Measurements from ENCODE around the gene MESD.

The MESD gene

DNA sequence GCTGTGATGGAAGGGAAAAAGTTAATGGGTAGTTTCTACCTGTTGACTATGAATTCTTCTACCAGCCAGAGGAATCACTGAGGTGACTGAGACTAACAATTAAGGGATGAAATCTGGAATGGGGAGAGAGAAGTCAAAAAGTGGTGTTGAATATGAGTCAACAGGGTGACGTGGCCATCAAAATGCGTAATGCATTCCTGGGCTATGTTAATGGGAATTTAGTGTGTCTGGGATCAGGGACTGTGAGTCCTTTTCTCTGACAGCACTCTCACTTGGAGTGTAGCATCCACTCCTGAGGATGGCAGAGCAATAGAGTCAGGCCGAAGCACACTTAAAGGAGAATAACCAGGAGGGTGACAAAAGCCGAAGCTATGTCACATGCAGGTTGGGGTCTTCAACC lies 60.4 kb downstream of the MESD start:
- H3K4me3 Mint-ChIP-seq = no peak overlapping the region

DNA sequence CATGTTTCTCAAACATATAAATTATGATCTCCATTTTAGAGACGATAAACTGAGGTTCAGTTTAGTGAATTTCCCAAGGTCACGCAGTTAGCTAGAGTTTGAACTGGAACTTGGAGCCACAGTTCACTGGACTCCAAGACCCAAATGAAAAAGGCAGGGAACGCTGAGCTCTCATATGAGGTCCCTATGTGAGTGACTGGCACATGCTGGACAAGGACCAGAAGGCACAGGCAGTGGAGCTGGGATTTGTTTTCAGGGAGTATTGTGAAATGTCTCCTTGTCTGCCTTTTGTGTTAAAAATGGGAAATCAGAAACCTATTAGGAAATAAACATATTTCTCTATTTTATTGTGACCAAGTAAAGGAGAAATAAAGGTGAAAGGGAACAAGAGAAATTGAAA lies 63.5 kb downstream of the MESD start:
- Mint-ChIP-seq H3K27ac (no peak overlapping the region), H3K27me3 (no peaks in the 10 kb centered on the region), H3K4me3 (no peak overlapping the region), H3K36me3 (peaks cover 5% of the 10 kb centered on the region), H3K9me3 (no peaks in the 10 kb centered on the region), H3K4me1 (peaks cover 3% of the 10 kb centered on the region)

More for the DNA sequence above, 60.4 kb downstream of the MESD start:
- H3K9me3 Mint-ChIP-seq = no peaks in the 10 kb centered on the region
- no peaks in the 10 kb centered on the region for H3K27me3 Mint-ChIP-seq
- H3K36me3 Mint-ChIP-seq = peaks cover 5% of the 10 kb centered on the region
- H3K4me1 Mint-ChIP-seq = no peaks in the 10 kb centered on the region
- H3K27ac Mint-ChIP-seq = no peak overlapping the region

DNA sequence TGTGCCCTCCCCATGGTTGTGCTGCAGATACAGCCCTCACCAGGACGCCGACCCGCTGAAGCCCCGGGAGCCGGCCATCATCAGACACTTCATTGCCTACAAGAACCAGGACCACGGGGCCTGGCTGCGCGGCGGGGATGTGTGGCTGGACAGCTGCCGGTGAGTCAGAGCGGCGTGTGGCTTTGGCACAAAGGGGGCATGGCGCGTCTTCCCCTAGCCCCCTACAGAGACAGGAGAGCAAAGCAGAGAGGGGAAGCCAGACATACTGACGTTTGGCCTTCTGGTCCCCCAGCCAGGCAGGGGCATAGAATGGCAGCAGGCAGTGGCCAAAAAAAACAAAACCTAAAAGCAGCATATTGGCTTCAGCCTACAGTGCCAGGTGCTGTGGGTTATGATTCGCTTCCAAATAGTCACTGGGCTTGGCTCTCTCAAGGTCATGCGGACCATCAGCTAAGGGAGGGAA lies 64.0 kb downstream of the MESD start:
- Mint-ChIP-seq H3K4me3 (no peak overlapping the region), H3K27me3 (no peaks in the 10 kb centered on the region), H3K36me3 (peaks cover 3% of the 10 kb centered on the region), H3K27ac (no peak overlapping the region), H3K9me3 (no peaks in the 10 kb centered on the region), H3K4me1 (peaks cover 8% of the 10 kb centered on the region)

DNA sequence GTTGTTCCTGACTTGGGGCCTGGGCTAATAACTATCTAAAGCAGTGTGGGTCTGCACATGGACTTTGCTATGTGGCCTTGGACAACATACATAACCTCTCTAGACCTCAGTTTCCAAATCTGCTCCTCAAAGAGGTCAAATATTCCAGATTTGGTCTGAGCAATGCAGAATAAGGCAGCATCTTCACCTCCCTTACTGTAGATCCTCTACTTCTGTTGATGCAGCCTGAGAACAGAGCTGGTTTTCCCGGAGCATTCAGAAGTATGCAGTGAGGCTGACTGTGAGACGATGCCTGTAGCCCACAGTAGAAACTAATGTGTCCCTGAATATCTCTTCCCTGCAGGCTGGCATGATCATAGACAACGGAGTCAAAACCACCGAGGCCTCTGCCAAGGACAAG lies 65.3 kb downstream of the MESD start:
- H3K27ac Mint-ChIP-seq = no peak overlapping the region
- no peaks in the 10 kb centered on the region for H3K9me3 Mint-ChIP-seq

DNA sequence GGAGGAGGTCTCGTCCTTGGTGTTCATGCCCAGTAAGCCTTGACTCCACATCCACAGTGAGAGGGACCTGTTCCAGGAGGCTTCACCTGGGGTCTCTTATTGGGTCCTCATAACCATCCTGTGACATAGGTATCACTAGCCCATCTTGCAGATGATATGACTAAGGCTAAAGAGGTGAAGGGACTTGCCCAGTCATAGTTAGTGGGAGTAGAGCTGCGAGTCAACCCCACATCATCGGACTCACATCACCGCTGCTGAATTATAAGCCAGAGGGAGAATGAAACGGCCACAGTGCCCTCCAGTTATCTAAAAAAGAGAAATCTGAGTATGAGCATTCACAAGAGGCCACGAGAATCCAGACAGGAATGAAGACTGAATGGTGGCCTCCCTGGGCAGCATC lies 66.0 kb downstream of the MESD start:
- Mint-ChIP-seq H3K4me3 (no peak overlapping the region), H3K27ac (no peak overlapping the region), H3K36me3 (peaks cover 3% of the 10 kb centered on the region), H3K27me3 (no peaks in the 10 kb centered on the region), H3K9me3 (no peaks in the 10 kb centered on the region), H3K4me1 (peaks cover 11% of the 10 kb centered on the region)

More for the DNA sequence above, 65.3 kb downstream of the MESD start:
- H3K4me1 Mint-ChIP-seq = peaks cover 11% of the 10 kb centered on the region
- no peak overlapping the region for H3K4me3 Mint-ChIP-seq
- peaks cover 3% of the 10 kb centered on the region for H3K36me3 Mint-ChIP-seq
- no peaks in the 10 kb centered on the region for H3K27me3 Mint-ChIP-seq

DNA sequence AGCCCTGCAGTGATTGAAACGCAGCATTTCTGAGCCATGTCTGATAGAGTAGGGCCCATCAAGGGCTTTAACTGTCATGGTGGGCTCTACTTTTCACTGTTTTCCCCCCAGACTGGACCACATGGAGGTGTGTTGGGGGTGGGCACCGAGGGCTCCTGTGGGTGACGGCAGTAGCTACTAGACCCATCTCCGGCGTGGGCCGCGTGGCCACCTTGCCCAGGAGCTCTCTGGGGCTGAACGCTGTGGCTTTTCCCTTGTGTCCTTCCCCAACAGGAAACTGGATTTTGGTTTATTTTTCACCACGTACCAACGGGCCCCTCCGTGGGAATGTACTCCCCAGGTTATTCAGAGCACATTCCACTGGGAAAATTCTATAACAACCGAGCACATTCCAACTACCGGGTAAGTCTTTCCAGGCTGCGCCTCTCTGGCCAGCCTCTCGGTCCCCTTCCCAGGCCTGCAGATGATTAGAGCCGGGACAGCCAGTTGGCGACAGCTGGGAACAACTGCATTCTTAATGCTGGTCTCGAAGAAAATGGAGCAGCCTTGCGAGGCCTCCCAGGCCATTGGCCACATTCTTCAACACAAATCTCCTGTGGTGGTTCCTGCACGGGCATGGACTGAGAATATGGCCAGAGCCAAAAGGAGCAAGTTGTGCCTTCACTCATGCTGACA lies 67.7 kb downstream of the MESD start:
- Mint-ChIP-seq H3K4me1 (peaks cover 11% of the 10 kb centered on the region), H3K27ac (no peak overlapping the region), H3K36me3 (peaks cover 3% of the 10 kb centered on the region), H3K27me3 (no peaks in the 10 kb centered on the region), H3K4me3 (no peak overlapping the region), H3K9me3 (no peaks in the 10 kb centered on the region)

DNA sequence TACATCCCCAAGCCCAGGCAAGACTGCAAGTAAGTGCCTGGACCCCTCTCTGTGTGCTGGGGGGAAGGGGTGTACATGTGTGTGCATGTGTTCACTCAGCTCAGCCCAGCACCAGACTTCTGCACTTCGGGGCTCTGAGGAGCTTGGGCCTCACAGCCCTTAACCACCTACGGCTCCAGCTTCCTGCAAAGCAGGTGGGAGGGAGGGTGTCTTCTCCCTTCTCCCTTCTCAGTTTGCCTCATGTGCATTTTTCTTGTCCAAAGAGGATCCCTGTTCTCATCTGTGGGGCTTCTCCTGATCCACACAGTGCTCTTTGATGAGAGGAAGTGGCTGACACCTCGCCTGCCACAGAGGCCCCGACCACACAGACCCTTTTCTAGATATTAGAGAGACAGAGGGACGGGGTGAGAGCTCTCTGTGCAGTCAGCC lies 69.3 kb downstream of the MESD start:
- no peaks in the 10 kb centered on the region for H3K27me3 Mint-ChIP-seq
- H3K36me3 Mint-ChIP-seq = peaks cover 2% of the 10 kb centered on the region
- H3K4me3 Mint-ChIP-seq = no peak overlapping the region
- no peak overlapping the region for H3K27ac Mint-ChIP-seq
- no peaks in the 10 kb centered on the region for H3K9me3 Mint-ChIP-seq
- H3K4me1 Mint-ChIP-seq = peaks cover 11% of the 10 kb centered on the region

DNA sequence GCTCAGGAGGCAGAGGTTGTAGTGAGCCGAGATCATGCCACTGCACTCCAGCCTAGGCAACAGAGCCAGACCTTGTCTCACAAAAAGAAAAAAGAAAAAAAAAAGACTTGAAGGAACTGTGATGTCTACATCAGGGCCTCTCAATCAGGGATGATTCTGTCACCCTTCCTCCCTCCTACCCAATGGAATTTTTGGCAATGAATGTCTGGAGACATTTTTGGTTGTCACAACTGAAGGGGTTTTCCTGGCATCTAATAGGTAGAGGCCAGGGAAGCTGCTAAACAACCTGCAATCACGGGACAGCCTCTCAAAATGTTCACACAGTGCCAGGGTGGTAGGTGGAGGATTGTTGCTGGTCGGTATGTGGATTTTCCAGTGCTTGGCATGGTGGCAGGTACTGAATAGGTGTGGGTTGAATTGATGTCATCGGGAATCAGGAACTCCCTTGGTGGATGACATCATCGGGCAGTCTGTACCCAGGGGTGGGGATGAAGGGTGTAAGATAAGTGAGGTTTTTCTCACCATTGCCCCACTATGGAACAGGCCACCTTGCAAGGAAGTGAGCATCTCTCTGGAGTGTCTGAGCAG lies 71.3 kb downstream of the MESD start:
- Mint-ChIP-seq H3K27me3 (no peaks in the 10 kb centered on the region), H3K4me3 (no peak overlapping the region), H3K9me3 (no peaks in the 10 kb centered on the region), H3K27ac (no peak overlapping the region), H3K36me3 (peaks cover 2% of the 10 kb centered on the region), H3K4me1 (peaks cover 11% of the 10 kb centered on the region)

DNA sequence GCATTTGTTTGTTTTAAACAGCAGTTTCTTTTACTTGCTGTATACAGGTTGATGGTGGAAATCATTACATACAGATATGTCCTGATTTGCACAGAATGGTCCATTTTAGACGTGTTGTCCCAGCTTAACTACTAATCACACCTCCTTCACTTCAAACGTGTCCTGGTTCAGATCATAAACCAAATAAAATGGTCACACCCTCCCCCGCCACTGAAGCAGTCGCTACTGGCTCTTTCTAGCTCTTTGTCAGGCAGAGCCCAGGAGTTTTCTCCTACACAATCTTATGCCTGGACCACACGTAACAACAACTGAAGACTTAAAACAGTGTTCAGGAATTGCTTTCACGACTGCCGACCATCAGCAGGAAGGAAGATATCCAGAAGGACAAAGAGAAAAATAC lies 73.6 kb downstream of the MESD start:
- Mint-ChIP-seq H3K9me3 (no peaks in the 10 kb centered on the region), H3K4me1 (peaks cover 7% of the 10 kb centered on the region), H3K27me3 (no peaks in the 10 kb centered on the region), H3K27ac (no peak overlapping the region), H3K4me3 (no peak overlapping the region), H3K36me3 (no peaks in the 10 kb centered on the region)

DNA sequence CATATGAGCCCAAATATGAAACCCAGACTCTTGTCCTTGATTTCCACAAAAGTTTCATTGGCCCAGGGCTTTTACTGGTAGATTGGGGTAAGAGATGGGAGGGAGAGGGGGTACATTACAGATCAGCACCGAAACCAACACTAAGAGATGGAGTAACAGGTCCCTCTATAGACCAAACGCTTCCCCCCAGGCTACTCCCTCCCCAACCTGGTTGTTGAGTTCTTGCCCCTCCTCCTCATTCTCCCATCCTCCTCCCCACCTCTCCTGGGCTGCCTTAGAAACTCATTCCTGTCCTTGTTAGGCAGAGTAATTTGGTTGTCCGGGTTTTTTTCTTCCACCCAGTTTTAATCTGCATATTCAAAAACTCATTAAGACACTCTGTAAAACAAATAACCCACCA lies 74.1 kb downstream of the MESD start:
- Mint-ChIP-seq H3K4me1 (peaks cover 1% of the 10 kb centered on the region), H3K27me3 (no peaks in the 10 kb centered on the region), H3K36me3 (peaks cover 2% of the 10 kb centered on the region)

DNA sequence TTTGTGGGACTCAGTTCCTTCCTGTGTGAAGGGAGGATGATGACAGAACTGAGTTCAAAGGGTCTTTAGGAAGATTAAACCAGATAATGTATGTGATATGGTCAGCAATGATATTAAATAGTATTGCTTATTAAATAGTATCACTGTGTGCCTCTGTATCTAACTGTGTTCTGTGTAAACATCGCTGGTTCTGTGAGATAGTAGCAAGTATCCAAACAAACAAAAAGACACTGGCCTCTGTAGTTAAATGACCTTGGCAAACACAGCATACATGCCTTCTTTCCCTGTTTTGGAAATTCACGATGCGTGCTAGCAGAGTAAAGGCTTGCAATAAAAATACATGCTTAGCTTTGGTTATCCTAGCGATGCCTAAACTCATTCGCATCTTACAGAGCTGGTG lies 76.1 kb downstream of the MESD start:
- H3K27ac Mint-ChIP-seq = no peak overlapping the region
- H3K4me3 Mint-ChIP-seq = no peak overlapping the region
- no peaks in the 10 kb centered on the region for H3K4me1 Mint-ChIP-seq
- no peaks in the 10 kb centered on the region for H3K27me3 Mint-ChIP-seq
- no peaks in the 10 kb centered on the region for H3K9me3 Mint-ChIP-seq
- H3K36me3 Mint-ChIP-seq = peaks cover 9% of the 10 kb centered on the region

More for the DNA sequence above, 74.1 kb downstream of the MESD start:
- Mint-ChIP-seq H3K27ac (no peak overlapping the region), H3K9me3 (no peaks in the 10 kb centered on the region), H3K4me3 (no peak overlapping the region)

DNA sequence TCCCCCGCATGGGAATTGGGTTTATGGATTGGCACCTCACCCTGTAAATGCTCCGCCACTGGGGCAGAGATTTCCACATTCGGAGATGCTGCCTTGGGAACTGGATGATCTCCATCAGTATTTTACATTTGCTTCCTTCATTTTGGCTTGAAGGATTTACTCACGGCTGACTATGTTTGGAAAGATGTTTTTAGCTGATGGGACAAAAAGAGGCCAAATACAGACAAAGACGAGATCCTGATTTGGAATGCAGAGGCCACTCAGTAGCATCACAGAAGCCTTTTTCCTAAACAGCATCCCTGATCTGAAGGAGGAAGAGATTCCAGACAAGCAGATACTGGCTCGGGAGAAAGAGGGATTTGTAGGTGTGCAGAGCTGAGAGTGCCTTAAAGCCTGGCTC lies 76.9 kb downstream of the MESD start:
- no peak overlapping the region for H3K4me3 Mint-ChIP-seq
- no peak overlapping the region for H3K27ac Mint-ChIP-seq
- peaks cover 9% of the 10 kb centered on the region for H3K36me3 Mint-ChIP-seq
- no peaks in the 10 kb centered on the region for H3K27me3 Mint-ChIP-seq
- no peaks in the 10 kb centered on the region for H3K4me1 Mint-ChIP-seq
- H3K9me3 Mint-ChIP-seq = no peaks in the 10 kb centered on the region

DNA sequence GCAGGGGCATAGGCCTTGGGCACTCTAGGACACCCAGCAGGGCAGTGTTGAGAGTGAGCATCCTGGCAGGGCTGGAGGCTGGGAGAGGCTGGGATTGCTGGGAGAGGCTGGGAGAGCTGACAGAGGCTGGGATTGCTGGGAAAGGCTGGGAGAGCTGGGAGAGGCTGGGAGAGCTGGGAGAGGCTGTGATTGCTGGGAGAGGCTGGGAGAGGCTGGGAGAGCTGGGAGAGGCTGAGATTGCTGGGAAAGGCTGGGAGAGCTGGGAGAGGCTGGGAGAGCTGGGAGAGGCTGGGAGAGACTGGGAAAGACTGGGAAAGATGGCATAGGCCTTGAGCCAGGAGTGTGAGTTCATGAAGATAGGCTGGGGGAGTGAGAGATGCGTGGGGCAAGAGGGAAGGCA lies 77.8 kb downstream of the MESD start:
- Mint-ChIP-seq H3K9me3 (no peaks in the 10 kb centered on the region), H3K27me3 (no peaks in the 10 kb centered on the region), H3K27ac (no peak overlapping the region), H3K4me3 (no peak overlapping the region), H3K4me1 (no peaks in the 10 kb centered on the region), H3K36me3 (peaks cover 9% of the 10 kb centered on the region)

DNA sequence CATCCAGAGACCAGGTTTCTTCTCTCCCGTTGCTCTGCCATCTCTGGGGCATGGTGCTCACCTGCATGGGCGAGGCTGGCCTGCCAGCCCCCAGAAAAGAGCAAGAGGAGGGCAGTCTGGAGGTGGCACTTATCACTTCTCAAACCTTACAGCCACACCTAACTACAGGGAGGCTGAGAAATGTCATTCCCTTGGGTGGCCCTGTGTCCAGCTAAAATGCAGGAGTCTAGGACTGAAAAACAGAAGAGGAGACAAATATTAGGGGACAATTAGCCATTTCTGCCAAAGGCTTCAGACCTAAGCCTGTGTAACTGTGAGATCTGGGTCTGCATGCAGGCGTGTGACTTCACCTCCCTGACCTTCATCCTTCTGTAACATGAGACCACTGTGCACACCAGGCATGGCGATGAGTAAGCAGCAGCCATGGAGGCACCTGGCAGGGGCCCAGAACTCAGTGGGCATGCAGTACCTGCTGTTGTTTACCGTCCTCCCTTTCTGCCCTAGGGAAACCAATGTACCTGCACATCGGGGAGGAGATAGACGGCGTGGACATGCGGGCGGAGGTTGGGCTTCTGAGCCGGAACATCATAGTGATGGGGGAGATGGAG lies 83.4 kb downstream of the MESD start:
- Mint-ChIP-seq H3K4me1 (no peaks in the 10 kb centered on the region), H3K4me3 (no peak overlapping the region), H3K36me3 (peaks cover 16% of the 10 kb centered on the region), H3K27me3 (no peaks in the 10 kb centered on the region), H3K27ac (no peak overlapping the region), H3K9me3 (no peaks in the 10 kb centered on the region)

DNA sequence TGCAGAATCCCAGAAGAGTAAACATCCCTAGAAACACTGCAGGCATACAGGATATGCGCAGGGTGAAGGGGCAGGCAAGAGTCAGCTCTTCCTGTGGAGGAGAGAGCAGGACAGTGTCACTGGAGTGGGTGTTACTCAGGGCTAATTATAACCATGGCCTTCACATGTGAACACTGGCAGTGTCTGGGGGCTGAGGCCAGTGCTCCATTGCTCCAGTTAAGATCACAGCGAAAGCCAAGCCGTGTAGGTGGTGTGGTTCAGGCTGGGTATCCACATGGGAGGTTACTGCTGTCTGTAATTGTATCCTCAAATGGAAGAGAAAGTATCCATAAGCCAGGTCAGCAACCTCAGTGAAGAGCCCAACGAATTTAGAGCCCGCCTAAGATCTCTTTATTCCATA lies 84.6 kb downstream of the MESD start:
- Mint-ChIP-seq H3K27me3 (no peaks in the 10 kb centered on the region), H3K9me3 (no peaks in the 10 kb centered on the region)

DNA sequence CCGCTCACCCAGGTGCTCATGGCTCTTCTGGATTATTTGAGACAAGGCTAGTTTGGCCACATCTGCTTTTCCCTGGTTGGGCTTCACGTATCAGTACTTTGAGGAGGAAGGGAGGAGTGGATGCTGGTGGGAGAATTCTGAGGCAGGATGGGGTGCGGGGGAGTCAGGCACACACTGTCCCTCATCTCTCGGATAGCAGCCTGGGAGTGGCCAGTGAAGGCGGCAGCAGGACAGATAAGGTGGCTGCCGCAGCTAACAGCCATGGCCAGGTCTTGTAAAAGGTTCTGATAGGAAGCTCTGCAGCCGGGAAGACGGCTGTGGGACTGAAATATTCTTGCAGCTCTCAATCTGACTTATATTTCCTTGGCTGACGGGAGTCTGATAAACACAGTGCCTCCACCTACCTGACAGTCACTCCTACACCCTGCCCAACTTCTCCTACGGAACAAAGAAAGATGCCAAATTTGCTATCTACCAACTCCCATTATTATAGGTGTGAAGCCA lies 87.3 kb downstream of the MESD start:
- Mint-ChIP-seq H3K9me3 (no peaks in the 10 kb centered on the region), H3K27me3 (no peaks in the 10 kb centered on the region), H3K4me1 (no peaks in the 10 kb centered on the region), H3K4me3 (no peak overlapping the region), H3K27ac (no peak overlapping the region), H3K36me3 (peaks cover 8% of the 10 kb centered on the region)

More for the DNA sequence above, 84.6 kb downstream of the MESD start:
- Mint-ChIP-seq H3K27ac (no peak overlapping the region), H3K4me1 (no peaks in the 10 kb centered on the region), H3K4me3 (no peak overlapping the region), H3K36me3 (peaks cover 12% of the 10 kb centered on the region)
